Neural progenitor cell (in vitro differentiated cells): ENCODE measurements around the gene TEKTIP1.

Experiments used
- EZH2 ChIP-seq: fragments of 200-600 bp; sonication (generic); IDR thresholded peaks from 2 replicates; pipeline ENCODE4 v1.6.1; 2017; ENCODE audit warnings: antibody characterized with exemption, mild to moderate bottlenecking, moderate library complexity
- TF ChIP-seq, protein P1 (sequence below): fragments of 200-600 bp; sonication (generic); IDR thresholded peaks from 2 replicates; pipeline ENCODE4 v1.5.1; 2017; ENCODE audit warnings: antibody characterized with exemption, mild to moderate bottlenecking

GRCh38 chr19:3535563-3535965, 3.4 kb upstream of the TEKTIP1 start:
- TF ChIP-seq, protein P1, sequence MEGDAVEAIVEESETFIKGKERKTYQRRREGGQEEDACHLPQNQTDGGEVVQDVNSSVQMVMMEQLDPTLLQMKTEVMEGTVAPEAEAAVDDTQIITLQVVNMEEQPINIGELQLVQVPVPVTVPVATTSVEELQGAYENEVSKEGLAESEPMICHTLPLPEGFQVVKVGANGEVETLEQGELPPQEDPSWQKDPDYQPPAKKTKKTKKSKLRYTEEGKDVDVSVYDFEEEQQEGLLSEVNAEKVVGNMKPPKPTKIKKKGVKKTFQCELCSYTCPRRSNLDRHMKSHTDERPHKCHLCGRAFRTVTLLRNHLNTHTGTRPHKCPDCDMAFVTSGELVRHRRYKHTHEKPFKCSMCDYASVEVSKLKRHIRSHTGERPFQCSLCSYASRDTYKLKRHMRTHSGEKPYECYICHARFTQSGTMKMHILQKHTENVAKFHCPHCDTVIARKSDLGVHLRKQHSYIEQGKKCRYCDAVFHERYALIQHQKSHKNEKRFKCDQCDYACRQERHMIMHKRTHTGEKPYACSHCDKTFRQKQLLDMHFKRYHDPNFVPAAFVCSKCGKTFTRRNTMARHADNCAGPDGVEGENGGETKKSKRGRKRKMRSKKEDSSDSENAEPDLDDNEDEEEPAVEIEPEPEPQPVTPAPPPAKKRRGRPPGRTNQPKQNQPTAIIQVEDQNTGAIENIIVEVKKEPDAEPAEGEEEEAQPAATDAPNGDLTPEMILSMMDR = no peak
- no peak for TF ChIP-seq EZH2
